Hepatocyte (in vitro differentiated cells): Measurements from ENCODE around the gene ZNF593.

ENCODE experiments used
- EZH2 ChIP-seq: fragments of 200-600 bp; sonication (generic); IDR thresholded peaks from 2 replicates; pipeline ENCODE4 v1.6.1; 2016; ENCODE audit warnings: antibody characterized with exemption, mild to moderate bottlenecking, borderline replicate concordance
- EZH2phosphoT487 ChIP-seq: fragments of 200-600 bp; sonication (generic); IDR thresholded peaks from one replicate; pipeline ENCODE4 v1.6.1; 2018; ENCODE audit warnings: antibody characterized with exemption, mild to moderate bottlenecking, low read depth, moderate library complexity; ENCODE audit not compliant: unreplicated experiment, severe bottlenecking
- TF ChIP-seq, protein P1 (sequence below): fragments of 200-600 bp; sonication (generic); IDR thresholded peaks from 2 replicates; pipeline ENCODE4 v1.5.1; 2016; ENCODE audit warnings: antibody characterized with exemption, mild to moderate bottlenecking; ENCODE audit not compliant: poor library complexity

DNA sequence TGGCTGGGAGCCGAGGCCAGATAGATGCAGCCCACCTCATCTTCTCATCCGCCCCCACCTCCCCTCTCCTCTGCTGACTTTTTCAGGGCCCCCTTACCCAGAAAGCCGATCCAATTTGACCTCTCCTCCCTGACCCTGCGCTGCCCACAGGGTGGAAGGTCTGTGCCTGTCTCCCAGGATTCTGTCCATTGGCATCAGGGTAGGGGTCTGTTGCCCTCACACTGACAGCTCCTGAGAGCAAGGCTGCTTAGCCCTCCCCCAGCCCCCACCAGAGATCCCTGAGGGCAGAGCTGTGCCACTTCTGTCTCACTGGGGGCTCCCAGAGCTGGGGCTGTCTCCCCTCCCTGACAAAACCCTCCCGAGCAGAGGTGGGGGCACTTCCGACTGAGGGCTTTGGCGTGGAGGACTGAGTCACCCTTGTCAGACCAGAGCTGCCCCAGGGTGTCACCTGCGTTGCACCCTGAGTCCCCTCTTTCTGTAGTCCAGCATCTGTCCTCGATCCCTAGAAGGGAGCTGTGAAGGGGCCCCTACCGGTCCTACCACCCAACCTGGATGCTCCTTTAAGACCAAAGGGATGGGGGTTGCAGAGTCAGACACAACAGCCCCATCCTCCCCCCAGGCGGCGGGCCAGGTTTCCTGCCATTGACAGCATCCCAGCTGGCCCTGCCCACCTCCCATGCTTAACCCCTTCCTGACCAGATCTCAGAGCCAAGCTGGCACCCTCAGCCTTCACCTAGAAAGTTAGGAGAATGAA is 13.2 kb upstream of the ZNF593 start:
- TF ChIP-seq, protein P1, sequence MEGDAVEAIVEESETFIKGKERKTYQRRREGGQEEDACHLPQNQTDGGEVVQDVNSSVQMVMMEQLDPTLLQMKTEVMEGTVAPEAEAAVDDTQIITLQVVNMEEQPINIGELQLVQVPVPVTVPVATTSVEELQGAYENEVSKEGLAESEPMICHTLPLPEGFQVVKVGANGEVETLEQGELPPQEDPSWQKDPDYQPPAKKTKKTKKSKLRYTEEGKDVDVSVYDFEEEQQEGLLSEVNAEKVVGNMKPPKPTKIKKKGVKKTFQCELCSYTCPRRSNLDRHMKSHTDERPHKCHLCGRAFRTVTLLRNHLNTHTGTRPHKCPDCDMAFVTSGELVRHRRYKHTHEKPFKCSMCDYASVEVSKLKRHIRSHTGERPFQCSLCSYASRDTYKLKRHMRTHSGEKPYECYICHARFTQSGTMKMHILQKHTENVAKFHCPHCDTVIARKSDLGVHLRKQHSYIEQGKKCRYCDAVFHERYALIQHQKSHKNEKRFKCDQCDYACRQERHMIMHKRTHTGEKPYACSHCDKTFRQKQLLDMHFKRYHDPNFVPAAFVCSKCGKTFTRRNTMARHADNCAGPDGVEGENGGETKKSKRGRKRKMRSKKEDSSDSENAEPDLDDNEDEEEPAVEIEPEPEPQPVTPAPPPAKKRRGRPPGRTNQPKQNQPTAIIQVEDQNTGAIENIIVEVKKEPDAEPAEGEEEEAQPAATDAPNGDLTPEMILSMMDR = no peak
- no peak for TF ChIP-seq EZH2phosphoT487
- no peak for TF ChIP-seq EZH2
